ENCODE data around the gene CHKA.

CHKA gene

DNA sequence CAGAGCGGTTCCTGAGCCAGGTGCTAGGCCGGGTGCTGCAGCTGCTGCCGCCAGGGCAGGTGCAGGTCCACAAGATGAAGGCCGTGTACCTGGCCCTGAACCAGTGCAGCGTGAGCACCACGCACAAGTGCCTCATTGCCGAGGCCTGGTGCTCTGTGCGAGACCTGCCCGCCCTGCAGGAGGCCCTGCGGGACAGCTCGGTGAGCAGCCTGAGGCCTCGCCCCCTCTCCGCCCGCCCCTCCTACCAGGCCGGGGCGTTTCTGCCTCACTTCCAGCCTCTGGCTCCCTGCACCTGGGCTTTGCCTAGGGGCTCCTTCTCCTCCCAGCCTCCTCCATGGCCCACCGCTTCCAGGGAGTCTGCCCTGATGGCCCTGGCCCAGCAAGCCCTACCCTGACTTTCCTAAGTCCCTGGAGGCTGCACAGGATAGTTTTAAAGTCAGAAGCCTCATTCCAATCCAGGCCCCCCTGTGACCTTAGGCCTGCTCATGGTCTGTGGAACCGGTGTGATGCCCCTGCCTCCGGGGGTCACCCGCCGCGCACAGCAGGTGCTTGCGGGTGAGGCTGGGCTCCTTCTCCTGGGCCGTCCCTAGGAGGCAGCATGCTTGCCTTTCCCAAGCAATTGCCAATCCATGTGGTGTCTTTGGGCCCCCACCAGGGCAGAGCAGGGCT is 76.9 kb downstream of the CHKA start:
- no peak for TF ChIP-seq CTCF (IDR thresholded peaks at IDR 0.05)

GRCh38 chr11:68043349-68044144 is 77.6 kb downstream of the CHKA start:
- TF ChIP-seq CTCF (IDR thresholded peaks at IDR 0.05): no peak

- TF ChIP-seq CTCF (IDR thresholded peaks at IDR 0.05): no peak
Measured at GRCh38 chr11:68043029-68043348, 78.2 kb downstream of the CHKA start.

DNA sequence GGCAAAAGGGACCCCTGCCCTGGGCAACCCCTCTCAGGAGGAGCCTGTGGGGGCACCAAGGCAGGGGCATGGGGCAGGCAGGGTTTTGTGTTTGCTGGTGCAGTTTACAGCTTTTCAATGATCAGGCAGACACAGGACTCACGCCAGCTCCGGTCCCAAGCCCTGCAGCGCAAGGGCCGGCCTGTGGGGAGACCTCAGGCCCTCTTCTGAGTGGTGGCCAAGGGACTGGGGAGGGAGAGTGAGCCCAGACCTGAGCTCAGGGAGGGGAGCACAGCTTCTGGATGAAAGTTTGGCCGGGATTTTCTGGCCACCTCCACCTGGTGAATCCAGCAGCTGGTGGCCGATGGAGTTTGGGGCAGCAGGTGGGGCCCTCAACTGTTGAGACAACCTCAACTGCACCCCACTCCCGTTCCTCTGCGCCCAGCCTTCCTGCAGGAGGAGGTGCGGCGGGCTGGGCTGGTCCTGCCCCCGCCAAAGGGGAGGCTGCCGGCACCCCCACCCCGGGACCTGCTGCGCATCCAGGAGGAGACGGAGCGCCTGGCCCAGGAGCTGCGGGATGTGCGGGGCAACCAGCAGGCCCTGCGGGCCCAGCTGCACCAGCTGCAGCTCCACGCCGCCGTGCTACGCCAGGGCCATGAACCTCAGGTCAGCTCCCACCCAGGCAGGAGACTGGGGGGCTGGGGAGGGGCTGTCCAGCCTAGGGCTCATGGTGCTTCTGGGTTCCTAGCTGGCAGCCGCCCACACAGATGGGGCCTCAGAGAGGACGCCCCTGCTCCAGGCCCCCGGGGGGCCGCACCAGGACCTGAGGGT is 78.8 kb downstream of the CHKA start:
- no peak for TF ChIP-seq CTCF (IDR thresholded peaks at IDR 0.05)

DNA sequence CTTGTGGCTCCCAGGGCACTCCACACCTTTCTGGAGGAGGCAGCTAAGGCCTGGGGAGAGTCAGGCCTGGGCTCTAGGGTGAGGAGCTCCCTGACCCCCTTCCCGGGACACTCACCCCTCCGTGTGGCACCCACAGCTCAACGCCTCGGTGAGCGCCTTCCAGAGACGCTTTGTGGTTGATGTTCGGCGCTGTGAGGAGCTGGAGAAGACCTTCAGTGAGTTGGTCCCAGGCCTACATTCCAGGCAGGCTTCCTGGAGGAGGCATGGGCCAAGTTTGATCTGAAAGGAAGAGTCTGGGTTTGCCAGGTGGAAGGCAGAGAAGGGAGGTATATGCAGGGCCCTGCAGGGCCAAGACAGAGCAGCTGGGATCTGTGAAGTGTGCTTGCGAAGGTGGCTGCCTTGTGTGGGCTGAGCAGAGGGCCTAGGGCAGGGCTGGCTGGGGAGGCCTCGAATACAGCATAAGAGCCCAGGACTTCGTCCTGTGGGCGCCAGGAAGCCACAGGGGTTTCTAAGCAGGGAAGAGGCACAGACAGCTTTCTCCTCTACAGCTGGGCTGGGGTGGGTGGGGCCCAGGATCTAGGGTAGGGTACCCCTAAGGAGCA is 79.5 kb downstream of the CHKA start:
- no peak for TF ChIP-seq CTCF (IDR thresholded peaks at IDR 0.05)

DNA sequence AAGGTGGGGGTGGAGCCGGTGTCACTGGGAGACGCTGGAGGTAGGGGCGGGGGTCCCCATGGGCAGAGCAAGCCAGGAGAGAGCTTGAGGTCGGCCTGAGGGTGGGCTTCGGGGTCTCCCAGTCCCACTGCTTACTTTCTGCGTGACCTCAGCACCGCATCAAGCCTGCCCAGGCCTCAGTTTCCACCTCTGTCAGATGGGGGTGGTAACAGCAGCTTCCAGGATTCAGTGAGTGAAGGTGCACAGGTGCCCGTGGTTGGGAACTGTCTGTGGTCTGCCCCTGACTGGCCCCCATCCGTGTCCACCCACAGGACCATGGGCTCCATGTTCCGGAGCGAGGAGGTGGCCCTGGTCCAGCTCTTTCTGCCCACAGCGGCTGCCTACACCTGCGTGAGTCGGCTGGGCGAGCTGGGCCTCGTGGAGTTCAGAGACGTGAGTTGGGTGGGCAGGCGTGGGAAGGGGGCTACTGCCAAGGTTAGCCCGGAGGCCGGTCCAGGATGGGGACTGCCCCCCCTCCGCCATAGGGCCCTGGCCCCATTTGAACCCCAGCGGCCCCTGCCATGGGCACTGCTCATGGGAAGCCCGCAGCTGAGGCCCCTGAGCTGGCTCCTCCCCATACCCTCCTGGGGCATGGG is 80.1 kb downstream of the CHKA start:
- no peak for TF ChIP-seq CTCF (IDR thresholded peaks at IDR 0.05)
